ENCODE measurements around the gene LRCH1. TPM values are rescaled to one million over a fixed set of nuclear protein-coding genes. Genes with fewer than 3 reads are reported as not detected.

LRCH1 gene
- polyA plus RNA-seq, 1 donor (not counting 4 experiments of a cell fraction or from before 2014, with no cell fraction given), result 16.2 TPM

DNA sequence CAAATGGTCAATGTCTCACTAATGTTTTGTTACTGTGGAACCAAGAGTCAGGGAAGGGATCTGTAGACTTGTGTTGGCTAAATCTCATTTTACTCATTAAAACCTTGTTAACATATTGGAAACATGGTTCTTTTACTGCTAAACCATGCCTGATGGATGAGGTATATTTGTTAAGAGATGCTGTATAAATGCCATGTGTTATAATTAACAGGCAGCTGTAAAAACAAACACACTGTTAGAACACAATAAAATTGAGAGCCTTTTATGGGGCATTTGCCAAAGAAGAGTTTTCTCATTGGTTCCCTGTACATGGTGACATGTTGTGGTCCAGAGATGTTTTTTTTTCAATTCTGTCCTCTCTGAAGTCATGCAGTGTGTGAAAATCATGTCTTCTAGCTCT lies 122.0 kb downstream of the LRCH1 start:
- H3K4me2 ChIP-seq (ENCODE audit: control insufficient read depth, extremely low read depth, insufficient read depth, low read depth, low read length), result no peak overlapping the region
- no peak for DNase-seq (ENCODE audit: low read depth, low spot score)
- no peaks in the 10 kb centered on the region for H3K27me3 ChIP-seq (ENCODE audit: control insufficient read depth, extremely low read depth, insufficient read depth, low read length)
- H3K27ac ChIP-seq (ENCODE audit: control insufficient read depth, insufficient read depth, low read length), result no peak overlapping the region
- H3K4me1 ChIP-seq (ENCODE audit: control insufficient read depth, extremely low read depth, insufficient read depth, low read length), result peaks cover 12% of the 10 kb centered on the region
- H3K36me3 ChIP-seq (ENCODE audit: control insufficient read depth in 2 of 2, extremely low read depth in 1 of 2, insufficient read depth in 2 of 2, low read length in 2 of 2), result peaks cover 5 to 12% of the 10 kb centered on the region in 2 experiments
- TF ChIP-seq, protein P1, sequence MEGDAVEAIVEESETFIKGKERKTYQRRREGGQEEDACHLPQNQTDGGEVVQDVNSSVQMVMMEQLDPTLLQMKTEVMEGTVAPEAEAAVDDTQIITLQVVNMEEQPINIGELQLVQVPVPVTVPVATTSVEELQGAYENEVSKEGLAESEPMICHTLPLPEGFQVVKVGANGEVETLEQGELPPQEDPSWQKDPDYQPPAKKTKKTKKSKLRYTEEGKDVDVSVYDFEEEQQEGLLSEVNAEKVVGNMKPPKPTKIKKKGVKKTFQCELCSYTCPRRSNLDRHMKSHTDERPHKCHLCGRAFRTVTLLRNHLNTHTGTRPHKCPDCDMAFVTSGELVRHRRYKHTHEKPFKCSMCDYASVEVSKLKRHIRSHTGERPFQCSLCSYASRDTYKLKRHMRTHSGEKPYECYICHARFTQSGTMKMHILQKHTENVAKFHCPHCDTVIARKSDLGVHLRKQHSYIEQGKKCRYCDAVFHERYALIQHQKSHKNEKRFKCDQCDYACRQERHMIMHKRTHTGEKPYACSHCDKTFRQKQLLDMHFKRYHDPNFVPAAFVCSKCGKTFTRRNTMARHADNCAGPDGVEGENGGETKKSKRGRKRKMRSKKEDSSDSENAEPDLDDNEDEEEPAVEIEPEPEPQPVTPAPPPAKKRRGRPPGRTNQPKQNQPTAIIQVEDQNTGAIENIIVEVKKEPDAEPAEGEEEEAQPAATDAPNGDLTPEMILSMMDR (optimal IDR thresholded peaks at IDR 0.05 in 1 of 3, IDR thresholded peaks at IDR 0.05 in 1 of 3, conservative IDR thresholded peaks at IDR 0.05 in 1 of 3; ENCODE audit: extremely low read depth in 1 of 3, insufficient read depth in 2 of 3, low read length in 3 of 3), result no peak
- peaks cover 3% of the 10 kb centered on the region for H4K20me1 ChIP-seq (ENCODE audit: control insufficient read depth, extremely low read depth, insufficient read depth, low read length)
- H3K9me1 ChIP-seq (ENCODE audit: control insufficient read depth, extremely low read depth, insufficient read depth, low read length), result peaks cover 3% of the 10 kb centered on the region
- H3K79me2 ChIP-seq (ENCODE audit: control insufficient read depth, insufficient read depth, low read length), result peaks cover 58% of the 10 kb centered on the region
- dilution Hi-C loops (cut with MboI; ENCODE audit: extremely low pct_ligation_motif_present, low sequenced_read_pairs), result no loop called here
- H3K9ac ChIP-seq (ENCODE audit: control insufficient read depth, extremely low read depth, insufficient read depth, low read length), result no peak overlapping the region
- no peak overlapping the region for H3K4me3 ChIP-seq (ENCODE audit: control insufficient read depth in 2 of 3, extremely low read depth in 1 of 3, insufficient read depth in 2 of 3, low read depth in 1 of 3, low read length in 3 of 3)
- no peak for FAIRE-seq
- no peak overlapping the region for H2AFZ ChIP-seq (ENCODE audit: control insufficient read depth, low read length)
- no peaks in the 10 kb centered on the region for H3K9me3 ChIP-seq (ENCODE audit: control insufficient read depth, low read depth, low read length)

DNA sequence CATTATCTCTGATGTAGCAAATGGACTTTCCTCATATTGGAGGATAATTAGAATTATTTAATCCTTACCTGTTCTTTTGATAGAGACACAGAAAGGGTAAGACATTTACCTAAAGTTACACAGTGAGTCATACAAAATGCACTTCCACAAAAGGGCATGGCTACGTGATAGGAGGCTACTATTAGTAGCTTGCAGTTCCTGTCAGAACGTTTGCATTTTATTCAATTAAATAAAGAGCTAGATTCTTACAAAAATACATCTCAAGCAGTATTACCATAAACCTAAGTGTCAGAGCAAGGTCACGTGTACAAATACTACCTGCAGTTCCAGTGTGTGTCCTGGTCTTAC lies 123.4 kb downstream of the LRCH1 start:
- H3K4me2 ChIP-seq (ENCODE audit: control insufficient read depth, extremely low read depth, insufficient read depth, low read depth, low read length), result no peak overlapping the region
- TF ChIP-seq EZH2 (IDR thresholded peaks at IDR 0.05; ENCODE audit: low read length), result no peak
- TF ChIP-seq, protein P1 (optimal IDR thresholded peaks at IDR 0.05 in 1 of 3, IDR thresholded peaks at IDR 0.05 in 1 of 3, conservative IDR thresholded peaks at IDR 0.05 in 1 of 3; ENCODE audit: extremely low read depth in 1 of 3, insufficient read depth in 2 of 3, low read length in 3 of 3), result no peak
- no peak for FAIRE-seq
- DNase-seq (ENCODE audit: low read depth, low spot score), result no peak
- peaks cover 8% of the 10 kb centered on the region for H4K20me1 ChIP-seq (ENCODE audit: control insufficient read depth, extremely low read depth, insufficient read depth, low read length)
- dilution Hi-C loops (cut with MboI; ENCODE audit: extremely low pct_ligation_motif_present, low sequenced_read_pairs), result no loop called here
- no peak overlapping the region for H3K27ac ChIP-seq (ENCODE audit: control insufficient read depth, insufficient read depth, low read length)
- peaks cover 12% of the 10 kb centered on the region for H3K4me1 ChIP-seq (ENCODE audit: control insufficient read depth, extremely low read depth, insufficient read depth, low read length)
- H3K79me2 ChIP-seq (ENCODE audit: control insufficient read depth, insufficient read depth, low read length), result peaks cover 57% of the 10 kb centered on the region
- H3K9me1 ChIP-seq (ENCODE audit: control insufficient read depth, extremely low read depth, insufficient read depth, low read length), result peaks cover 3% of the 10 kb centered on the region
- H3K27me3 ChIP-seq (ENCODE audit: control insufficient read depth, extremely low read depth, insufficient read depth, low read length), result no peaks in the 10 kb centered on the region
- H3K9me3 ChIP-seq (ENCODE audit: control insufficient read depth, low read depth, low read length), result no peaks in the 10 kb centered on the region
- H3K4me3 ChIP-seq (ENCODE audit: control insufficient read depth in 2 of 3, extremely low read depth in 1 of 3, insufficient read depth in 2 of 3, low read depth in 1 of 3, low read length in 3 of 3), result no peak overlapping the region
- peaks cover 0 to 3% of the 10 kb centered on the region in 2 experiments for H3K36me3 ChIP-seq (ENCODE audit: control insufficient read depth in 2 of 2, extremely low read depth in 1 of 2, insufficient read depth in 2 of 2, low read length in 2 of 2)
- H2AFZ ChIP-seq (ENCODE audit: control insufficient read depth, low read length), result no peak overlapping the region
- H3K9ac ChIP-seq (ENCODE audit: control insufficient read depth, extremely low read depth, insufficient read depth, low read length), result no peak overlapping the region
